HG03064 (cell line): ENCODE results near the gene AVEN.
"Not testable (repeated sequence)": the region's sequence is repeated elsewhere in the genome, so short reads cannot be mapped to it uniquely, and the experiment has no call there.

Source experiments
- ATAC-seq: cut with Tn5 transposase; IDR thresholded peaks from one replicate; pipeline ENCODE4 v1.9.1; 2021; ENCODE audit warnings: low read depth; ENCODE audit not compliant: unreplicated experiment

AVEN gene

DNA sequence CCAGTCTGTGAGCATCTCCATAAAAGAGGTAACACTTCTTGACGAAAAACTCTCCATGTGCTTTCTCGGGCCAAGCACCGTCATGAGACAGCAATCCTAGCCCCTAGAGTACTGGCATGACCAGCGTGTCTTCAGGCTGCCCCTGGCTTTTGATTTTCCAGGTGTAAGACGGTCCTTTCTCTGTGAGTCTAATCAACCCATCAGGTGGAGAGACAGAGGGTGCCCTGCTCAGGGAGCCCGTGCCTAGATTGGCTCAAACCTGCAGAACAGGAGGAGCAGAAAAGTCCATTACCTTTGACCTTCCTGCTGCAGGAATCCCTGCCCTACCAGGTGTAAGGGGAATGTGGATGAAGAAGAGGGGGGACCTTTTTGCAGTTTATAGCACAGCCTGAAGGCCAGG is 180.2 kb downstream of the AVEN start:
- ATAC-seq: no peak

DNA sequence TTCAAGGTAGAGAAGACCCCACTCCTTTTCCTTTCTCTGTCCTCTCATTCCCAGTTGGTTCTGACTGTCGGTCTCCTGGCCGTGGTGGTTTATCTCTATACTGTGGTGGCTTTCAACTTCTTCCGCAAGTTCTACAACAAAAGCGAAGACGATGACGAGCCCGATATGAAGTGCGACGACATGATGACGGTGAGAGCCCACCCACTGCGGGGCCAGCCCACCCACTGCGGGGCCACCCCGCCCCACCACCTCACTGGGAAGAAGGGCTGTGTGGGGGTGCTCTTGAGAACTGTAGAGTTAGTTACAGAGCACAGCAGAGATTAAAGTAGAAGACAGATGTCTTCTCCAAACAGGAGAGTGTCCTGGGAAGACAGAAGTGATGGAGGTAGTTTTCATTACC is 181.3 kb downstream of the AVEN start:
- ATAC-seq: no peak

DNA sequence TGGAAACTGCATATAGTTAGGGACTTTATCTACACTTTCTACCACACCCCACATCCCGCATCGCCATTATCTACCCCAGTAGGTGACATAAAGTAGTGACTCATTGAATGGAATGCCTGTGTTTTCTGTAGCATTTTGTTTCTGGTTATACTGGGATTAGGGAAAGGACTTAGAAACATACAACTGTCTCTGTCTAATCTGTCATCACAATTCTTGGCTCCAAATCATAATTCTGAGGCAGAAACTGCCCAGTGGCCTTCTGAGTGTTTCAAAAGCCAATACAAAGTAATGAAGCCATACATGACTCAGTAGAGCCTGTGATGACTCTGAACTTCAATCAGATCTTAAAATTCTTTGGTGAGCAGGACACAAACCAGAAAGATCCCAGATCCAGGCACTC is 186.4 kb downstream of the AVEN start:
- no peak for ATAC-seq

DNA sequence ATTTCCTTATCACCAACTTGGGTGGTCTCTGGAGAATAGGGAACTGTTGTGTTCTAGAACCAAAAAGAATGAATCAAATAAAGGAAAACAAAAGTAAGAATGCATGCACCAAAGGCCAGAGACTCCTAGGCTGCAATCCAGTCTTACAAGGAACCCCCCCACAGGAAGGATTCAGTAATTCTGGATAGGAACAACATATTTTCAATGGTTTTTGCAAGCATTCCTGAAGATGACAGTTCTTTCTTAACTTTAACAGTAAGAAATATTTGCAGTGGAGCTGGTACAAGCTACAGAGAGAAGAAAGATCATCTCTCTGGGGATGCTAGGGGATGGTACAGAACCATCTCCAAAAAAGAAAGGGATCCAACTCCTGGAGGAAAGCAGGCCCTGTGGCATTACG is 186.9 kb downstream of the AVEN start:
- no peak for ATAC-seq

DNA sequence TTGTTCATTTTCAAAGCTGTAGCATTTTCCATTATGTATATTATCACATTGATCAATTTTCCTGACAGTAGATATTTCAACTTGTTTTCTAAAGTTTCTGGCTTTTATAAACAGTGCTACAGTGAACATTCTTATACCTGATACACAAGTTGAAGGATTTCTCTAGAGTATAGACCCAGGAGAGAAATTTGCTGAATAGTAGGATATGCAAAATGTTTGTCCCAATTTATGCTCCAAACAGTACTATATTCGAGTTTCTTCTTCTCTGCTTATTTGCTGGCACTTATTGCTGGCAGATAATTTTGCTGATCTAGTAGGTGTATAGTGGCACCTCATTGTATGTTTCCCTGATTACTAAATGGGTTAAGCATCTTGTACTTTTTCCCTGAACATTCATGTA is 187.9 kb downstream of the AVEN start:
- no peak for ATAC-seq

DNA sequence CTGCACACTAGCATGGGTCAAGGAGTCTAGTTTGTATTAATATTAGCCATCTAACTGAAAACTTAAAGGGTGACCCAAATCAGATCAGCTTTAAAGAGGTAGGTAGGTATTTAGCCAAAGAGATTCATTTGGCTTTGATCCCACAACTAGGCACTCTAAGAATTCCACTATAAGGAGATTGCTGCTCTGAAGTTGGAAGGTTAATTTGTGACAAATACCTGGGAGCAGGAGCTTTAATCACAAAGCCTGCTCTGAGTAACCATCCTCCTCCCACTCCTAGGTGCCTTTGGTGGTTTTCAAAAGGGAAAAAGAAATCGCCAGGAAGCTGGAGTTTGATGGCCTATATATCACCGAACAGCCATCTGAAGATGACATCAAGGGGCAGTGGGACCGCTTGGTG is 191.0 kb downstream of the AVEN start:
- ATAC-seq: no peak

DNA sequence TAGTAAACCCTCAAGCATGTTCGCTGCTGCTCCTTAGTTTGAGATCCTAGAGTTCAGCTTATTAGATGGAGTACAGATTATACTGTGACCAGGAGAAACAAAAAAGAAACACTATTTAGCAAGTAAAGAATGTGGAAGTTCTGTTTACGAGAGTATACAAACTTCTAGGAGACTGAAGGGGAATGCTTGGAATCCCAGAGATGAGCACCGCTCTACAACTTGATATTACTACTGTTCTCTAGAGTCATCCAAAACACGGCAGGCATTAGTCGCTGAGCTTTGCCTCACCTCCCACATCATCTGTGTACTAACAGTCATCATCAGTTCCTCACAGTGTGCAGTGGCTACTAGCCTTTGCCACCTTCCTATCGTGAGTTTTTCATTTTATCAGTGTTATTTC is 192.1 kb downstream of the AVEN start:
- ATAC-seq: no peak

DNA sequence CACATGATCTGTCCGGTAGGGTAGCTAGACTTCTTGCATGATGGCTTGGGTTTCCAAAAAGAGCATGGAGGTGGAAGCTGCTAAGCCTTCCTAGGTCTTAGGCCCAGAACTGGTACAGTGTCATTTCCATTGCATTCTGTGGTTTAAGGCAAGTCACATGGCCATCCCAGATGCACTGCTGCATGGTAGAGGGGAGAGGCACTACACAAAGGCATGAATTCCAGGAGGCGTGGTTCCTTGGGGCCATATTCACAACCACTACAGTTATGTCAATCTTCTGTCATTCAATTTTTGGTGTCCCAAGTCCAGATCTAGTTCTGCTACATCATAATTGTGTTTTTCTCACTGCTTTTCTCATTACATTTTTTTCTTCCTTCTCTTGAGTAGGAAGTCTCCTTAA is 192.9 kb downstream of the AVEN start:
- no peak for ATAC-seq

DNA sequence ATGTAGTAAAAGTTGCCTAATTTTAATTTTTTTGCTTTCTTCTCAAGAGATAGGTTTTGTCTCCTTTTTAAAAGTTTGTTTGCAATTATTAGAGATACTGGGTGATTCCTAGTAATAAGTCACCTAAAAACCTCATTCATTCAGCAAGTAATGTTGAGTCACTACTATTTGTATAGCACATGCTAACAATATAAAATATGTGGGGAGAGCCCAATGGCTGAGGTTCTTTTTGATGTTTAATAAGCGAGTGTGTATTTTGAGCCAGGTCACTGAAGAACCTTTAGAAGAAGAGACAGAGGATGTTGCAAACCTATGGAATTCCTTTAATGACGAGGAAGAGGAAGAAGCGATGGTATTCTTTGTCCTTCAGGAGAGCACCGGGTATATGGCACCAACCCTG is 194.4 kb downstream of the AVEN start:
- ATAC-seq: no peak

DNA sequence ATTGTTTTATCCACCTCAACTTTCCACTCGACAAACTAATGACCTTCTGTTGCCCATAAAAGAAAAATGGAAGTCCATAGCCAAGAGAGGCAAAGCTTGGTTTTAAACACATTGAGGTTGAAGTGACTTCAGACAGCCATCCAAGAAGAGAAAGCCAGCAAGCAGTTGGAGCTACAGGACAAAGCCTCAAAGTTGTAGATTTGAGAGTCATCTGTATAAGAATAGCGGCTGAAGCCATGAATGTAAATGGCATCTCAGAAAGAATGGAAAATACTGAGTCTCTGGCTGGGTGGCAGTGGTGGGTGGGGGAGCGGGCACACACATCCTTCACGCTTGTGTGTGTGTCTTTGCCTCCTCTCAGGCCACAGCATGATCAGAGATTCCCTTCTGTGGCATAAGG is 194.8 kb downstream of the AVEN start:
- no peak for ATAC-seq

DNA sequence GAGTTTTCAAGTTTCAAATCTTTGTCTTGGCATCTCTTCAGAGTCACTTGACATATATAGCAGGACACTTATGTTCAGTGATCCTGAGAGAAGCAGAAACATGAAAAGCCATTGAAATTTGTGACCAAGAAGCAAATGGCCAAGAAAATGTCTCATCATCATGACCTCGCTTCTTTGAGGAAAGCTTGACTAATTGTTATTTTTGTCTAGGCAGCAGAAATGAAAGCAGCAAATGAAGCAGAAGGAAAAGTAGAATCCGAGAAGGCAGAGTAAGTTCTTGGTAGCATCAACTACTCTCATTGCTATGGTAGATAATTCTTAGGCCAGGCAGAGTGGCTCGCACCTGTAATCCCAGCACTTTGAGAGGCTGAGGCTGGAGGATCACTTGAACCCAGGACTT is 198.4 kb downstream of the AVEN start:
- no peak for ATAC-seq

DNA sequence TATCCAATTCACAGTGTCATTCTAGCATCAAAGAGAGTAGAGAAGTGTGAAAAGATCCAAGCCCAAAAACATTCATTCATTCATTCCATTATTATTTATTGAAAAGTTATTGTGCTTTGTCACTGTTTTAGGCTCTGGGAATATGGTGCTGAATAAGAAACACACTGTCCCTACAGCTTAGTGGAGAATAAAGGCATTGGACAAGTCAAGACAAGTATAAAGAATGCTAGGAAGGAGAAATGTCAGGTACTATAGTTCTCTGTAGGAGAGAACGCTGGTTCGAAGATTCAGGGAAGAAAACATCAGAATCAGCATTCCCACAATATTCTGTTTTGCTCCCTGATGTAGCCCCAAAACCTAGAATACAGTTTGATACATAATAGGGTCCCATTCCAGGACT is 199.5 kb downstream of the AVEN start:
- ATAC-seq: no peak

DNA sequence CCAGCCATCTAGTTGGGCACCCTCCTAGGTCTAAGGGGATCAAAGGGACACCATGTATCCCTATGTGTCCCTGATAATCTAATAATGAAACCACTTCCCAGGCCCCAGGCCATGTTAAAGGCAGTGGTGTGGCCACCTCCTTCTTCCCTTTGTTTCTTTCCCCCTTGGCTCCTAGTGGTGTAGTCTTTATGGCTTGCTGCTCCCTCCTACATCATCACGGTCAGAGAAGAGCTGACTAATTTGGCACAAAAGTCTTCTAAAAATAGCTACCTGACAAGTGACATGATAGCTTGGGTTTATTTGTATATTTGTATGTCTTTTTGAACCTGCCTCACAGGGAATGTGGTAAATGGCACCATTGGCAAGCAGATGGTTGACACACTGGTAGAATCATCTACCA is 201.7 kb downstream of the AVEN start:
- no peak for ATAC-seq

DNA sequence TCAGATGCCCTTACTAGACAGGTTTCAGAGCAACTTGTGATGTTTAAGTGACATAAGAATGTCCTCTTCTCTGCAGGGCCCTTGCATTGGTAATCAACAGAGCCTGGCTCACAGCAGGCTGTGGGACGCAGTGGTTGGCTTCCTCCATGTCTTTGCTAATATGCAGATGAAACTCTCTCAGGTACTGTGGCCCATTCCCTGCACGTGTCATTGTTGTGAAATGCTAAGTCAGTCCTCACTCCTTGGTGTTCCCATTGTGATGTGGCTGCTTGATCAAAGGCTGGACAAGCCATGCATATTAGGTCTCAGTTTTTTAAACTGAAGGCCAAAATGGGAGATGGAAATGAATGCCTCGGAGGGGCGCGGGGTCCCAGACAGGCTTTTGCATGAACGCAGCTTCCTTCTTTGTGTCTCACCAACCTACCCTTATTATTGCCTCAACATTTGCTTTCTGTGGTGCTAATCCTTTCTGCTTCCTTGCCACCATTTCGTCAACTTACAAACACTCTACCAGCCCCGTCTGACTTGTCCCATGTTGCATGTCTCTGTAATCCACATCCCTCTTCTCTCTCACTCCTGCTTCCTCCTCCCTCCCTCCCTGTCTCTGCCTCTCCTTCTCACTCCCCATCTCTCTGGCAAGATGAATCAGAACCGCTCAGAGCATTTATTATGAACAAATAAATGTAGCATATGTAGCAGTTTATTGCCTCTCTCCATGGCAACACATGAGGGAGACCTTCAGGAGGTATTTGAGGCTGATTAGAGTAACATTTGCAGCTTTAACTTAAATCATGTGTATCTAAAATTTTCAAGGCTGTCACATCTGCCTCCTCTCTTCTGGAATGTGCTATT is 203.9 kb downstream of the AVEN start:
- ATAC-seq: no peak

DNA sequence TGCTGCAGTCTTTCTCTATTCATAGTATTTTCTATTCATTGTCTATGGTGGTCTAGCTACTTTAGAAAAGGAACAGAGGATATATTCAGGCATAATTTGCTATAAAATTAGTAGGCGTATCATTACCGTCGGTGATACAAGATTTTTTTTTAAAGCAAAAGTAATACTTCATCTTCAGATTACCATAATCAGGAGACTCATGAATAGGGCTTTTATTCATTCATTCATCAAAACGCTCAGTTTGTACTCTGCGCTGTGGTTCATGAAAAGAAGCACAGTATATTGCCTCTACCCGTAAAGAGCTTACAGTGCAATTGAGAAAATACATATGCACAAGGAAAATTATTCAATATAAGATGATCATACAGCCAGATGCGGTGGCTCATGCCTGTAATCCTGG is 207.4 kb downstream of the AVEN start:
- ATAC-seq: no peak

DNA sequence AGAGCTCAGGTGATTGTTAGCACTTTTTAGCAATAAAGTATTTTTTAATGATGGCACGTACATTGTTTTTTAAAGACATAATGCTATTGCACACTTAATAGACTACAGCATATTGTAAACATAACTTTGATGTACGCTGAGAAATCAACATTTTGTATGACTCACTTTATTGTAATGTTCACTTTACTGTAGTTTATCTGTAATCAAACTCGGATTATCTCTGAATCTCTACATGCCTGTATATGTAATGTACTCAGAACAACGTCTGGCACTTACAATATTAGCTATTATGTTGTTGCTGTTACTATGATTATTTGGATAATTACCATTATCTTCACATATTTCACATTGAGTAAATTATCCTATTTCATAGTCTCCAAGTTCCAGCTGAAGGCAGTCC is 208.7 kb downstream of the AVEN start:
- ATAC-seq: no peak

DNA sequence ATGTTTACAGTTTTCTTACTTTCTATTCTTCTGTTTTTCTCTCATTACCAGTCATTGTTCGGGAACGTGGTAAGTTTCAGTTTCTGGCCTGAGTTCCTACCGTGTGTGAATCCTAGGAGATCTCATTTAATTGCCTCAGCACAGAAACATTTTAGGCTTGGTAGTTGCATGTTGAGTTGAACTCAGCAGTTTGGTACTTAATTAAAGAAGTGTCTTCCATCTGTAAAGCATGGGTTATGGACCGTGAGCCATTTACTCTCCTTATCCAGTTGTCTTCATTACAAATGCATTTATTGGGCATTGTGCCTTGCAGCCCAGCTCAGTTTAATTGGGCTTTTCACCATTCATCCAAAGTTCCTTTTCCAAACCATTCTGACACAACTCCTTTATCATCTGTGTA is 212.8 kb downstream of the AVEN start:
- no peak for ATAC-seq

DNA sequence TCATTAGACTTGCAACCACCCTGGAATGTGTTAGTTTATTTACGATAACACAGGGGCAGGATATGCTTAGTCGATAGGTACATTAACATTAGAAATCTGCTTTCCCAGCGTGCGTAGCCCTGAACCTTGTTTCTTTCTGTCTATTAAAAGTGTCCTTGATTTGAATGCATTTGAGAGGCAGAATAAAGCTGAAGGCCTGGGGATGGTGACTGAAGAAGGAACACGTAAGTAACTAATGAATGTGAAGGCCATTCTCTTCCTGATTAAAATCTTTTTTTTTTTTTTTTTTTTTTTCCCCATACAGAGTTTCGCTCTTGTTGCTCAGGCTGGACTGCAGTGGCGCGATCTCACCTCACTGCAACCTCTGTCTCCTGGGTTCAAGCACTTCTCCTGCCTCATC is 213.6 kb downstream of the AVEN start:
- no peak for ATAC-seq

DNA sequence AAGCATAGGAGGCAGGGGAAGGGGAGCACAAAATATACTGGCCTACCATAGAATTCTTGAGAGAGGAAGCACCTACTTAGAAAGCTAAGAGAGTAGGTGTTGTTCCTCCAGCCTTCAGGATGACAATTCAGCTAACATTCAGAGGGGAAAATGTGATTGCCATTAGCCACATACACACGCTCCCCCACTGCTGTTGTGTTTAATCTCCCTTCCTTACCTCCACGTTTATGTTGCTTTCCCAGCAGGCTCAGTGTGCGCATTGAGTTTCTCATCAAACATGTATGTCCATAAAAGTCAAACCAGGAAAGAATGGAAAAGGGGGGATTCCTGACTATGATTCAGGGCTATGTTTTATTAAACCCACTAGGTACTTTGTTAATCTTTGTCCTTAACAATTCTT is 215.9 kb downstream of the AVEN start:
- ATAC-seq: no peak

DNA sequence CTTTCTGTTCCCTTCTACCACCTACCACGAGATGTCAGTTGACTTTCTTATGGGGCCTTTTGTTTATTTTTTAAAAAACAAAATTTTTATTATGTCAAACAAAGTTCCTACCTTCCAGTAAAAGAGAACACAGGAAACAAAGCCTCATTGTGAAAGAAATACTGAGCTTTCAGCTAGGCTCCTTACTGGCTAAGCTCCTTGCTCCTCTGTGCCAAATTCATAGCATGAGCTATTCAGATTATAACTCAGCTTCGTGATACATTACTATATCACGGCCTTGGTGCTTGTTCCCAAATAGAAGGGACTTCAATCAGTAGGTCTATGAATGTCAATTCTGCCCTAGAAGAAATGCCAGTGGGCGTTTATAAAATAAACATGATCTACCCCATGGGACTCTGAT is 216.5 kb downstream of the AVEN start:
- ATAC-seq: no peak

DNA sequence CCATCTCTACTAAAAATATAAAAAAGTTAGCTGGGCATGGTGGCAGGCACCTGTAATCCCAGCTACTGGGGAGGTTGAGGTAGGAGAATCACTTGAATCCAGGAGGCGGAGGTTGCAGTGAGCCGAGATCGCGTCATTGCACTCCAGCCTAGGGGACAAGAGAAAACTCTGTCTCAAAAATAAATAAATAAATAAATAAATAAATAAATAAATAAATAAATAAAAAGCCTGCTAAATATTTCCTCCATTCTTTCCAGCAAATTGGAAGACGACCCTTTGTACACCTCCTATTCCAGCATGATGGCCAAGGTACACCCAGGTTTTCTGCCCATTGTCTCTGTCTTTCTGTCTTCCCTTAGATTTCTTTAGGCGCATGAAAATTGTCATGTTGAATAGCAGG is 219.5 kb downstream of the AVEN start:
- ATAC-seq: not testable (repeated sequence)
